ENCODE measurements around the gene MKI67. TPM values are rescaled to one million over a fixed set of nuclear protein-coding genes. Genes with fewer than 3 reads are reported as not detected.
A peak's percentile ranks its signal among the peaks of the same experiment; 100 is the strongest.

MKI67 gene
- total RNA-seq, 8 experiments from 2014 or later = 0.15 to 51.8 (median 2.4) TPM

DNA sequence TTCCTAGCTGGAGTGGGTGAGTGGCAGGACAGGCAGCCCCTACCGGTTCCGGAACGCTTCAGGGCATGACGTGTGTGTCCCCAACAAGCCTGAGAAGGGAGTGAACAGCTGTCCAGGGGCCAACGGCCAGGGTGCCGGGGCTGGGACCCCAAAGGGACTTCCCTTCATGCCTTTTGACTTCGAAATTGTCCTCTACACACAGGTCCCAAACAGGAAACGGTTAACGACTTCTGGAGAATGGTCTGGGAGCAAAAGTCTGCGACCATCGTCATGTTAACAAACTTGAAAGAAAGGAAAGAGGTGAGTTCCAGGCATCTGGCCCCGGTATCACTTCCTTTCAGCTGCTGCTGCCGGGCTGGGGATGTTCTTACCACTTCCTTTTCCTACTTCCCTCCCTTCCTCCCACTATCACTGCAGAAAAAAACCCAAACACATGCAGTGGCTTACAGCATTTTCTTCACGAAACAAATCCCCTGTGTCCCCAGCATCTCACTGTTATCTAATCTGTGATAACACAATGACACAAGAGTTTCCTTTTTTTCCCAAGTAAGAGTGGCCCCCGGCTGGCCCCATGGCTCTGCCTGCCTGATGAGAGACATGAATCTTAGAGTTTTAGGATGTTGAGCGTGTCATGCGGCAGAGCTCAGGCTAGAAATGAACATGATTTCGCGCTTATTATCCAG lies 63.2 kb downstream of the MKI67 start:
- WGBS, 10 experiments = 32 to 95% (median 83%) methylated on average over 2 to 11 of the region's 19 CpGs; no CpG with 5 or more reads in 2 of the 10 experiments
- in situ Hi-C loops (cut with MboI; ENCODE audit: low pct_unique_long_range_greater_than_20kb in 2 of 9, low sequenced_read_pairs in 9 of 9, unreplicated experiment in 9 of 9) = loop anchor here in 3 of 9 experiments (25.0 kb wide), 1 partner anchor 351 kb away; no protein-coding TSS in a partner anchor
- H3K4me1 ChIP-seq (replicated peaks in 1 of 2) = peaks cover 0 to 7% of the 10 kb centered on the region in 2 donors
- H3K4me3 ChIP-seq = no peak overlapping the region
- H3K27ac ChIP-seq = no peak overlapping the region
- no peak for ATAC-seq (replicated peaks in 6 of 8)

DNA sequence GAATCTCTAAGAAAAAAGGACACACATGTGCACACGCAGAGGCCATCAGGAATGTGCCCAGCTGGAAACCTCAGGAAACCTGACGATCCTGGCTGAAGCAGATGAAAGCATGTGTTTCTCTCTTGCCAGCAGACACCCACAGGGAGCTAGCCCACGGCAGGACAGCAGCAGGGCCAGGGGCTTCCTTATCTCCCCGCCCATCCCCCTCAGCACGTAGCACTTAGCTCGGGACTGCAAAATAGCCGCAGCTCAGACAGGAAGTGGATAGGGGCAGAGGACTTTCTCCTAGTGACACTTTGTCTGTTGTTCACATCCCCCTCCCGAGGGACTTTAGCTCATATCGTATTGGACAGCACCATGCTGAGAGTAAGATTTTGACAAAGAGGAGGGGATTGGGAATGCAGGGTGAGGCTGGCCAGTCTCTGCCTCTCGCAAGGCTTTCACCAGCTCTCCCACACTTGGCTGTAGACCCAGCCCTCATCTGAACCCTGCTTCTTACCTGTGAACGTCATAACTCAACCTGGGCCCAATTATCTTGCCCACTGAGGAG lies 63.8 kb downstream of the MKI67 start:
- Histone ChIP-seq H3K4me1 (replicated peaks in 1 of 2) (peaks cover 0 to 7% of the 10 kb centered on the region in 2 donors), H3K27ac (no peak overlapping the region), H3K4me3 (no peak overlapping the region)
- in situ Hi-C loops (cut with MboI; ENCODE audit: low pct_unique_long_range_greater_than_20kb in 2 of 9, low sequenced_read_pairs in 9 of 9, unreplicated experiment in 9 of 9) = loop anchor here in 3 of 9 experiments (25.0 kb wide), 1 partner anchor 350 kb away; no protein-coding TSS in a partner anchor
- WGBS, 10 experiments = 40 to 93% (median 62%) methylated on average over 1 to 9 of the region's 11 CpGs; no CpG with 5 or more reads in 3 of the 10 experiments
- no peak for ATAC-seq (replicated peaks in 6 of 8)

DNA sequence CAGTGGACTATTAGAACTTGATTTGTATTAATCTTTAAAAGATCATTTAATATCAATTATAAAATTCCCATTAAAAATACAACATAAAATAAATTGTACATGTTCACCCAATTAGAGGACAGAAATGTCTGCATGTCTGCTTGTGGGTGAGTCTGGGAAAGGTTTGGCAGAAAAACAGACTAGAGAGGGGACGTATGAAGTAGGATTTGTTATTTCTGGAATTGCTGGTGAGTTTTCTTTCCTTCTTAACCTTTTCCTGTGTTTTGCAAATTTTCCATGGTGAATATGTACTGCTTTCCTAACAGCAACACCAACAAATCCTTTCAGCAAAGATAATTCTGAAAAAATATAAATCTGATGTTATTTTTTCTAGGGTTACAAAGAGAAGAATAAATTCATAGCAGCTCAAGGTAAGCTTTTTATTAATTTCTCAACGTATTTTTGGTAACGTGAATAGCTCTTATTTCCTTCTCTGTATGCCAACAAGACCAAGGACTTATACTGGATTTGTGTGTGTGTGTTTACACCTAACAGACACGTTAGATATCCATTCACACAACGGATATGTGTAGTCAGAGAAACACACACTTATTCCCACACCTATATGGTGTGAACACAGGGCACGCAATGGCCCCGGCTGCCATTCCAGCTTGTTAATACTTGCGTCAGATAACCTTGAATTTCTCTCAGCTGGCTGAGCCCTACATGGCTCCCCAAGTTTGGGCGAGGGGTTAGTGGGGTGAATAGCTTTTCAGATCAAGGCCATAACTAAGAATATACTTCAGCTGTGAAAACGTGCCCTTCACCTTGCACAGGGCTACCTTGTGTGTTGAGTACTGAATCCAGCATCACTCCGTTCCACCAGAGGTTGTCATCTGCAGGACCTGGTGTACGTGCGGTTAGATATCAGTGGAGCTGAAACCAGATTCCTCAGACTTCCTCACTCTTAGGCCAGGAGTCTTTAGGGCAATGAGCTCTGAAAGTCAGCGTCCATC lies 64.6 kb downstream of the MKI67 start:
- ATAC-seq (replicated peaks in 6 of 8) = no peak
- Histone ChIP-seq H3K4me3 (no peak overlapping the region), H3K4me1 (replicated peaks in 1 of 2) (peaks cover 0 to 7% of the 10 kb centered on the region in 2 donors), H3K27ac (no peak overlapping the region)
- in situ Hi-C loops (cut with MboI; ENCODE audit: low pct_unique_long_range_greater_than_20kb in 2 of 9, low sequenced_read_pairs in 9 of 9, unreplicated experiment in 9 of 9) = loop anchor here in 3 of 9 experiments (25.0 kb wide), 1 partner anchor 349 kb away; no protein-coding TSS in a partner anchor
- WGBS, 10 experiments = 48 to 96% (median 77%) methylated on average over 4 to 13 of the region's 14 CpGs

DNA sequence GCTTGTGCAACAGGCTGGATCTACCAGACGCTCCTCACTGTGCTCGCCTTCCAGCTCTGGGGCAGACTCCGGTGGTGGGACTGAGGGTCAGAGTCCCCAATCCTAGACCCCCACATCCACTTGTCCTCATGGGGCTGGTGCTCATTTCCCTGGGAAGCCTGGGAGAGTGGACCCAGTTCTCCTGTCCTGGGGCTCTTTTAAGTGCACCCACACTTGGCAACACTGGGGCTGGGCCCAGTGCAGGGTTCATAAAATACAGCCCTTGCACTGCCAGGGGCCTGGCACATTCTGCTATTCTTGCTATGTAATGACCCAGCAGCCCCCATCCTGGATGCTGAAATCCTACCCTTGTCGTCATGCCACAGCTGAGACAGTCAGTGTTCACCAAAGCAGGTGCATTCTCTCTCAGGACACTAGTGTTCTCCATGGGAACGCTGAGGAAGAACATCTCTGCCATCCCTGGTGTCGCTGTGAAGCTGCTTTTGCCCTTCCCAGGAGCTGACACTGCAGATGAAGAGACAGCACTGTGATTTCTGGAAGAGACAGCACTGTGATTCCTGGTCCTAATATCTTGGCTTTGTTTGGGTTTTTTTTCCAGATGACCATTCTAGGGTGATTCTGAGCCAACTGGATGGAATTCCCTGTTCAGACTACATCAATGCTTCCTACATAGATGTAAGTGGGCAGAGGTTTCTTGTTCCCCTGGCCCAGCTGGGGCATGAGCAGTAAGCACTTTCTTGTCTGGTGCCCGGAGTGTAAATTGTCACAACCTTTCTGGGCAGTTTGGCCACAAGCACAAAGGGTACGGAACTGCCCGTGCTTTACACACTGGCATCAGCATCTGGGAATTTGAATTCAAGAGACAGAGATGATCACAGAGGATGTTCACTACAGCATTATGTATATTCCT lies 65.6 kb downstream of the MKI67 start:
- ATAC-seq (replicated peaks in 6 of 8) = peak in 1 of 8 experiments; percentile 75
- Histone ChIP-seq H3K27ac (no peak overlapping the region), H3K4me1 (replicated peaks in 1 of 2) (peaks cover 0 to 7% of the 10 kb centered on the region in 2 donors), H3K4me3 (no peak overlapping the region)
- in situ Hi-C loops (cut with MboI; ENCODE audit: low pct_unique_long_range_greater_than_20kb in 2 of 9, low sequenced_read_pairs in 9 of 9, unreplicated experiment in 9 of 9) = loop anchor here in 3 of 9 experiments (25.0 kb wide), 1 partner anchor 348 kb away; no protein-coding TSS in a partner anchor
- 20 to 100% (median 89%) methylated on average over 1 to 6 of the region's 9 CpGs; no CpG with 5 or more reads in 1 of the 10 experiments for WGBS, 10 experiments

DNA sequence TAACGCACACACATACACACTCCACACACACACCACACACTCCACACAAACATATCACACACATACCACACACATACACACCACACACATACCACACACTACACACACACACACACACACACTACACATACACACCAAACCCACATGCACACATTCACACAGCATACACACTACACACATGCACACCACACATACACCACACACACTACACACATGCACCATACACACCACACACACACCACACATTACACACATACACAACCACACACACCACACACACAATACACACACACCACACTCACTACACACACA lies 66.3 kb downstream of the MKI67 start:
- H3K4me1 ChIP-seq (replicated peaks in 1 of 2) = peaks cover 0 to 7% of the 10 kb centered on the region in 2 donors
- H3K27ac ChIP-seq = no peak overlapping the region
- in situ Hi-C loops (cut with MboI; ENCODE audit: low pct_unique_long_range_greater_than_20kb in 2 of 9, low sequenced_read_pairs in 9 of 9, unreplicated experiment in 9 of 9) = loop anchor here in 3 of 9 experiments (25.0 kb wide), 1 partner anchor 348 kb away; no protein-coding TSS in a partner anchor
- no peak overlapping the region for H3K4me3 ChIP-seq
- no peak for ATAC-seq (replicated peaks in 6 of 8)
- 0 to 80% (median 35%) methylated on average over 1 of the region's 1 CpG; no CpG with 5 or more reads in 6 of the 10 experiments for WGBS, 10 experiments

DNA sequence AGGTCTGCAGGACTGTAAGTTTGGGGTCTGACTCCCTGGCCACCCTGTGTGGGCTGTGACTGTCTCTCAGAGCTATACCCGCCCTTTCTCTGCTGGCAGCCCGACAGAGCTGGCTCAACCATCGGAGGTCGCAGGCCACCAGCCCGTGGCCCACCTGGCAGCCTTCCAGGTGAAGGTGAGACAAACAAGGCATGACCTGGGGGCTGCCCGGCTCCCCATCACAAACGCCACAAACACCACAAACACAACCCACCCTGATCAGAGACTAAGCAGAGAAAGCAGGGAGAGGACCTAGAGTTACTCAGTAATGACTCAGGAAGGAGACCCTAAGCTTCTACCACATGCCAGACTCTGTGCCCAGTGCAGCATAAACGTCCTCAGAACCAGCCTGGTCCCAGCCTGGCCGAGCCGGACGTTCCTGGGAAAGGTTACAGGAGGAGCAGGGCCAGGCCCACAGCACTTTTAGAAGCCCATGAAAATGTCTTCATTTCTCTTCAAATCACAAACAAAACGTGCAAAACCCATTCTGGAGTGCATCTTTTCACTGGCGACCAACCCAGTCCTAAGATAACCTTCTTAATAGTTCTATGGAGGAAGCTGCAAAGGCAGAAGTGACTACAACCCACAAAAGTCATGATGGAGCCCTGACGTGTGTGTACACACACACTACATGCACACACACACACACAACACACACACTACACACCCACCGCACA lies 66.8 kb downstream of the MKI67 start:
- no peak overlapping the region for H3K27ac ChIP-seq
- H3K4me3 ChIP-seq = no peak overlapping the region
- no peak for ATAC-seq (replicated peaks in 6 of 8)
- in situ Hi-C loops (cut with MboI; ENCODE audit: low pct_unique_long_range_greater_than_20kb in 2 of 9, low sequenced_read_pairs in 9 of 9, unreplicated experiment in 9 of 9) = loop anchor here in 3 of 9 experiments (25.0 kb wide), 1 partner anchor 347 kb away; no protein-coding TSS in a partner anchor
- peaks cover 0 to 7% of the 10 kb centered on the region in 2 donors for H3K4me1 ChIP-seq (replicated peaks in 1 of 2)
- WGBS, 10 experiments = 22 to 93% (median 69%) methylated on average over 2 to 8 of the region's 15 CpGs; no CpG with 5 or more reads in 2 of the 10 experiments

DNA sequence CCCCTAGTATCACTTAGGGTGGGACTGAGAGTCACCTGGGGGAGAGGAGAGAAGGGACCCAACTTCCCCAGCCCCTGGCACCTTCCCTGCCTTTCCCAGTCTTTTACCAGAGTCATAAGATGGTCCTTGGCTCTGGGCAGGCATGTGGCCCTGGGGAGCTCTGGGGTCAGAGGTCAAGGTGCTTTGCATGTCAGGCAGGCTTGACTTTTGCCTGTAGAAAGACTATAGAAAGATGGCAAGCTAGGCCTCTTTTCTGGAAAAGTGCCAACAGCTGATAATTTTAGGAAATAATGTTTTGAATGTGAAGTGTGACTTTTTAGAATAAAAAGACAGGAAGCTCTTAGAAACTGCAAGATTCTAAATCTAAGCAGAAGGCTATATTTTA lies 67.5 kb downstream of the MKI67 start:
- Histone ChIP-seq H3K4me1 (replicated peaks in 1 of 2) (peaks cover 0 to 7% of the 10 kb centered on the region in 2 donors), H3K27ac (no peak overlapping the region), H3K4me3 (no peak overlapping the region)
- in situ Hi-C loops (cut with MboI; ENCODE audit: low pct_unique_long_range_greater_than_20kb in 2 of 9, low sequenced_read_pairs in 9 of 9, unreplicated experiment in 9 of 9) = loop anchor here in 3 of 9 experiments (25.0 kb wide), 1 partner anchor 346 kb away; no protein-coding TSS in a partner anchor
- ATAC-seq (replicated peaks in 6 of 8) = no peak

DNA sequence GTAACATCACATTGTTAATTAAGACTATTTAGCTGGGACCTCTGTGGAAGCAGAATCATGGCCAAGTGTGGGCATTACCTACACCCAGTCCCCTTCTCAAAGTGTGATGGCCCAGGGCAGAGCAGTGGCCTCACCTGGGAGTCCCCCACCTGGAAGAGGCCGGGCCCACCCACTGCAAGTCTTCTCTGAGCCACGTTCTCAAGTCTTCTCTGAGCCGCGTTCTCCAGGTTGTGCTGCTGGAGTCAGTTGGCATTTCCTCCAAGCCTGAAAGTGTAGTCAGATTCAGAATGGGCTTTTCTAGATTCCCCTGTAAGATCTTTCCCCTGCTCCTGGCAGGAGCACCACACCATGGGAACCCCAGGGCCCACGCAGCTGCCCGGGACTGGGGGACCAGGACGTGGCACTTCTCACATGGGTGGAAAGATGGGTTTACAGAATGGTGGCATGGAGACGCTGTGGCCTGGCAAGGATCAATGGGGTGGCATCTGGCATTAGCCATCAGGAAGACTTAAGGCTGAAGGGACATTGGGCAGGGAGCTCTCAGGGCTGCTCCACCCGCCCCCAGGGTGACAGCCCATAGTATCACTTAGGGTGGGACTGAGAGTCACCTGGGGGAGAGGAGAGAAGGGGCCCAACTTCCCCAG lies 68.0 kb downstream of the MKI67 start:
- whole genome bisulfite sequencing, 10 experiments = 86 to 100% (median 93%) methylated on average over 2 to 4 of the region's 9 CpGs; no CpG with 5 or more reads in 7 of the 10 experiments

DNA sequence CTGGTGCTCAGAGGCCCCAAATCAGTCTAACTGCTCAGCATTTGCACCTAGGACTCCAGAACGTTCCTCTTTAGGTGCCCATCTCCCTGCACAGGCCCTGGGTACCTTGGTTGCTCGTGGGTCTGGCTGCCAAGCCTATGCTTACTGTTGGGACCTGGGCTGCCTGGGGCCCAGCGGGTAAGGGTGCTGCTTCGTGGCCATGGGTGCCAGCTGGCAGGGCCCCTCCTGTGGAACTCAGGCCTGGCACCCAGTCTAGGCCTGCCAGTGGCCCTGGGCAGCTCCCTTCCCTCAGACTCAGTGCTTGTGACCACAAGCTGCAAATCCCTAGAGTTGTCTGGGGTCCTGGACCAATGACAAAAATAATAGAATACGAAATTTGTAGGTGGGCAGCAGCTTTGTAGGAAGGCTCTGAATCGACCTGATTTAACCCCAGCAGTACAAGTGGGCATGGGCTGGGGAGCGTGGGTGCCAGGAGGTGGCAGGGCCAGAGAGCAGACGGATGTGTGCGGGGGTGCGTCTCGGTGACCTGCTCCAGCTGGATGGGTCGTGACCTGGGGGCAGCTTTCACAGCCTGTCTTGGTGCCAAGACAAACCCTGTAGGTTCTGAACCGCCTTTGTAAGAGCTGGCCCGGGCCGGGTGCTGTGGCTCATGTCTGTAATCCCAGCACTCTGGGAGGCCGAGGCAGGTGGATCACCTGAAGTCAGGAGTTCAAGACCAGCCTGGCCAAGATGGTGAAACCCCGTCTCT lies 69.7 kb downstream of the MKI67 start:
- in situ Hi-C loops (cut with MboI; ENCODE audit: low pct_unique_long_range_greater_than_20kb in 2 of 9, low sequenced_read_pairs in 9 of 9, unreplicated experiment in 9 of 9) = loop anchor here in 3 of 9 experiments (25.0 kb wide), 1 partner anchor 344 kb away; no protein-coding TSS in a partner anchor
- Histone ChIP-seq H3K4me1 (replicated peaks in 1 of 2) (no peaks in the 10 kb centered on the region), H3K27ac (no peak overlapping the region), H3K4me3 (no peak overlapping the region)
- no peak for ATAC-seq (replicated peaks in 6 of 8)
- 0 to 87% (median 80%) methylated on average over 1 to 12 of the region's 17 CpGs; no CpG with 5 or more reads in 2 of the 10 experiments for WGBS, 10 experiments

More for the DNA sequence above, 68.0 kb downstream of the MKI67 start:
- Histone ChIP-seq H3K4me1 (replicated peaks in 1 of 2) (peaks cover 0 to 7% of the 10 kb centered on the region in 2 donors), H3K4me3 (no peak overlapping the region), H3K27ac (no peak overlapping the region)
- ATAC-seq (replicated peaks in 6 of 8) = no peak
- in situ Hi-C loops (cut with MboI; ENCODE audit: low pct_unique_long_range_greater_than_20kb in 2 of 9, low sequenced_read_pairs in 9 of 9, unreplicated experiment in 9 of 9) = loop anchor here in 3 of 9 experiments (25.0 kb wide), 1 partner anchor 346 kb away; no protein-coding TSS in a partner anchor

DNA sequence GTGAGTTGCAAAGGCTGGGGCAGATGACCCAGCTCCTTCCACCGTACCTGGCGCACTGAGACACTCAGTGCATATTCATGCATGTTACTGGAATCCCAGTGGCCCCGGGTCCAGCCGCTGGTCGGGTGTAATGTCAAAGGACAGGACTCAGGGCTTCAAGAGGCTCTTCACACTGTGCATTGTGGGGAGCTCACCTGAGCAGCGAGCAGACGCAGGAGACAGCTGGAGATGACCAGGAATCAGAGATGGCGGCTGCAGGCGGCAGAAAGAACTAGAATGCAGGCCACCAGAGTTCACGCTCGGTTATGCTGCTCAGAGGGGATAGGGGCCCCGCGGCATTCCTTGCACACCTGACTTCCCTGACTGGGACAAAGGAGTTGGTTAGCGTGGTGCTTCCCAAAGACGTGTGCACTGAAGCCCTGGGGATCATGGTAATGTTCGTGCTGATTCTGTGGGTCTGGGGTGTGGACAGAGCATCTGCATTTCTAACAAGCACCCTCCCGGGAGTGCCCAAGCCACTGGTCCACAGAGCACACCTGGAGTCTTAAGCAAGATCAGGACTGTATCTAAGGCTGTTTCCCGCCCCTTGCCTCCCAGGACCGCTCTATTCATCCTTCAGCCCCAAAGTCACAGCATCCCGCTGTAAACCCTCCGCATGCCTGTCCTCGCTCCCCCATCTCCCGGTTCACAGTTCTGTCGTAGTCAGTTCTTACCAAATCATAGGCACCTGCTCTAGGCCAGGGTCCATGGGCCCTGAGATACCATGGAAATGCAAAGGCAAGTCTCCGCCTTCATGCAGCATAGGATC lies 71.0 kb downstream of the MKI67 start:
- 86 to 100% (median 95%) methylated on average over 2 to 10 of the region's 25 CpGs; no CpG with 5 or more reads in 4 of the 10 experiments for WGBS, 10 experiments
- in situ Hi-C loops (cut with MboI; ENCODE audit: low pct_unique_long_range_greater_than_20kb in 2 of 9, low sequenced_read_pairs in 9 of 9, unreplicated experiment in 9 of 9) = loop anchor here in 3 of 9 experiments (25.0 kb wide), 1 partner anchor 343 kb away; no protein-coding TSS in a partner anchor
- Histone ChIP-seq H3K4me3 (no peak overlapping the region), H3K27ac (no peak overlapping the region), H3K4me1 (replicated peaks in 1 of 2) (no peaks in the 10 kb centered on the region)
- ATAC-seq (replicated peaks in 6 of 8) = no peak
